T-helper 1 cell treated with Interleukin-12 subunit alpha and Interleukin-12 subunit beta and Interleukin-4 antibody, amounts not matched to agents 30 μg/mL and 1 μg/mL, for 36 hours (primary cell): Measurements from ENCODE around the gene OR8D4.
"Not testable (repeated sequence)": the region's sequence is repeated elsewhere in the genome, so short reads cannot be mapped to it uniquely, and the experiment has no call there.

Experiments used
- H3K27ac Mint-ChIP-seq: one replicate; pipeline ENCODE4 v1.8.0; 2021; ENCODE audit warnings: mild to moderate bottlenecking, mixed read lengths
- H3K27me3 Mint-ChIP-seq: one replicate; pipeline ENCODE4 v1.8.0; 2021; ENCODE audit warnings: low read depth, mixed read lengths
- H3K36me3 Mint-ChIP-seq: one replicate; pipeline ENCODE4 v1.8.0; 2021; ENCODE audit warnings: low read depth, mixed read lengths
- H3K4me1 Mint-ChIP-seq: one replicate; pipeline ENCODE4 v1.8.0; 2021; ENCODE audit warnings: low read depth, mixed read lengths
- H3K4me3 Mint-ChIP-seq: one replicate; pipeline ENCODE4 v1.8.0; 2021; ENCODE audit warnings: mild to moderate bottlenecking, moderate library complexity, mixed read lengths
- H3K9me3 Mint-ChIP-seq: one replicate; pipeline ENCODE4 v1.8.0; 2021; ENCODE audit warnings: mixed read lengths

The OR8D4 gene

DNA sequence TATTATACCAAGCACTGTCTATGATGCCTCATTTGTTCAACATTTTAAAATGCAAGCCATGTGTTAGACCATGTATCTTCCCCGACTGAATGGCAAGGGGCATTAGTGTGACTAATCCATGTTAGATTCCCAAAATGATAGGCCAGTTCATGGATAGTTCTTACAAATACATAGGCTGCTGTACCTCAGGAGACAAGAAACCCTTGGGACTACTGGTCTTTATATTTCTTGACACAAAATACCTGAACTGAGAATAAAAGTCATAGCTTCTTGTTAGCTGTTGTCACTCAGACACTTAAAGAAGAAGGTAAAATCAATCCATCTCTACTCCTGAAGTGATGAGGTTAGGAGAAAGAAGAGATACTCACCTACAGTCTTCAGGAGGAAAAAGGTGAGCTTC, at the start of gene OR8D4:
Gene OR8D4, plus strand, starts transcription at position 301 of the 400 bp plus-strand sequence. CDS start 4,265 bp downstream, outside the sequence.
- no peak within 1 kb of the TSS for H3K27ac Mint-ChIP-seq
- no peaks in the 10 kb centered on the region for H3K9me3 Mint-ChIP-seq
- peaks cover 5% of the 10 kb centered on the region for H3K27me3 Mint-ChIP-seq
- H3K36me3 Mint-ChIP-seq = no peaks in the 10 kb centered on the region
- H3K4me1 Mint-ChIP-seq = peaks cover 5% of the 10 kb centered on the region
- H3K4me3 Mint-ChIP-seq = no peak within 1 kb of the TSS

DNA sequence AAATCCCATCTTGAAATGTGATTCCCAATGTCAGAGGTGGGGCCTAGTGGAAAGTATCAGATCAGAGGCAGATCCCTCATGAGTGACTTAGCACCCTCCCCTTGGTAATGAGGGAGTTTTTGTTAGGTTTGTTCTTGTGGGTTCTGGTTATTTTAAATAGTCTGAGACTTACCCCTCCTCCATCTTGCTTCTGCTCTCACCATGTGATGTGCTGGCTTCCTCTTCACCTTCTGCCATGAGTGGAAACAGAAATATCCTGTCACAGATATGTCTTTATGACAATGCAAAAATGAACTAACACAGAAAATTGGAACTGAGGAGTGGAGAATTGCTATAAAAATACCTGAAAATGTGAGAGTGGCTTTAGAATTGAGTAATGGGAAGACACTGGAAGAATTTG, 49.6 kb upstream of the OR8D4 start:
- Mint-ChIP-seq H3K27ac (no peak overlapping the region), H3K9me3 (no peaks in the 10 kb centered on the region), H3K36me3 (no peaks in the 10 kb centered on the region), H3K4me3 (no peak overlapping the region), H3K27me3 (peaks cover 8% of the 10 kb centered on the region), H3K4me1 (no peaks in the 10 kb centered on the region)

- no peaks in the 10 kb centered on the region for H3K4me1 Mint-ChIP-seq
- H3K9me3 Mint-ChIP-seq = no peaks in the 10 kb centered on the region
- H3K27me3 Mint-ChIP-seq = peaks cover 8% of the 10 kb centered on the region
- H3K36me3 Mint-ChIP-seq = no peaks in the 10 kb centered on the region
- H3K27ac Mint-ChIP-seq = no peak overlapping the region
- H3K4me3 Mint-ChIP-seq = no peak overlapping the region
These were observed 48.9 kb upstream of the OR8D4 start for GRCh38 chr11:123853038-123853437.

DNA sequence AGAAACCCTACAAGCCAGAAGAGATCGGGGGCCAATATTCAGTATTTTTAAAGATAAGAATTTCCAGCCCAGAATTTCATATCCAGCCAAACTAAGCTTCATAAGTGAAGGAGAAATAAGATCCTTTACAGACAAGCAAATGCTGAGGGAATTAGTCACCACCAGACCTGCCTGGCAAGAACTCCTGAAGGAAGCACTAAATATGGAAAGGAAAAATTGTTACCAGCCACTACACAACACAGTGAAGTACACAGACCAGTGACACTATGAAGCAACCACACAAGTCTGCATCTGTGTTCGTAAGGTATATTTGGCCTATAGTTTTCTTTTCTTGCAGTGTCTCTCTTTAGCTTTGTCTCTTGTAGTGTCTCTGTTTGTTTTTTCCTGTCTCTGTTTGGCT, 45.5 kb upstream of the OR8D4 start:
- H3K27ac Mint-ChIP-seq = no peak overlapping the region
- no peaks in the 10 kb centered on the region for H3K27me3 Mint-ChIP-seq
- H3K4me1 Mint-ChIP-seq = no peaks in the 10 kb centered on the region
- no peak overlapping the region for H3K4me3 Mint-ChIP-seq
- no peaks in the 10 kb centered on the region for H3K9me3 Mint-ChIP-seq
- no peaks in the 10 kb centered on the region for H3K36me3 Mint-ChIP-seq

DNA sequence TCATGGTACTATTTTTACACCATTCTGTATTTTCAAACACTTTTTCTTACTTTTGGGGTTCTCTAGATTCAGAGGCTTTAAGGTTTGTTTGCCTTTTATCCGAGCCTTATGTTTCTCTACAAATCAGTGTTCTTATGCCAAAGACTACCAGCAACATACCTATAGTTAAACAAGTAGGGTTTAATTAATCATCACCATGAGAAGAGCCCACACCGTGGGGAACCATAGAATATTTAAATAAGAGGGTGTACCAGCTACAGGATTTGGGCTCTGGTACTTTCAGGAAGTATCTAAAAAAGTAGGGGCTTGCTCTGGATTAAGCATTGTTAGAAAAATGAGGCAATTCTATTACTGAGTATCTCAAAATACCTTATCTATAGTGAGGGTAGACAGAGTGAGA, 42.2 kb upstream of the OR8D4 start:
- no peak overlapping the region for H3K27ac Mint-ChIP-seq

GRCh38 chr11:123865293-123865692, 36.7 kb upstream of the OR8D4 start:
- H3K9me3 Mint-ChIP-seq, H3K27ac Mint-ChIP-seq, H3K4me3 Mint-ChIP-seq, H3K36me3 Mint-ChIP-seq, H3K27me3 Mint-ChIP-seq, H3K4me1 Mint-ChIP-seq: not testable (repeated sequence)

More for the DNA sequence above, 42.2 kb upstream of the OR8D4 start:
- H3K4me1 Mint-ChIP-seq = no peaks in the 10 kb centered on the region
- H3K9me3 Mint-ChIP-seq = no peaks in the 10 kb centered on the region
- H3K36me3 Mint-ChIP-seq = no peaks in the 10 kb centered on the region
- H3K27me3 Mint-ChIP-seq = peaks cover 4% of the 10 kb centered on the region
- no peak overlapping the region for H3K4me3 Mint-ChIP-seq

GRCh38 chr11:123867795-123868194, 34.2 kb upstream of the OR8D4 start:
- H3K9me3 Mint-ChIP-seq, H3K4me1 Mint-ChIP-seq, H3K27me3 Mint-ChIP-seq, H3K4me3 Mint-ChIP-seq, H3K27ac Mint-ChIP-seq, H3K36me3 Mint-ChIP-seq: not testable (repeated sequence)

DNA sequence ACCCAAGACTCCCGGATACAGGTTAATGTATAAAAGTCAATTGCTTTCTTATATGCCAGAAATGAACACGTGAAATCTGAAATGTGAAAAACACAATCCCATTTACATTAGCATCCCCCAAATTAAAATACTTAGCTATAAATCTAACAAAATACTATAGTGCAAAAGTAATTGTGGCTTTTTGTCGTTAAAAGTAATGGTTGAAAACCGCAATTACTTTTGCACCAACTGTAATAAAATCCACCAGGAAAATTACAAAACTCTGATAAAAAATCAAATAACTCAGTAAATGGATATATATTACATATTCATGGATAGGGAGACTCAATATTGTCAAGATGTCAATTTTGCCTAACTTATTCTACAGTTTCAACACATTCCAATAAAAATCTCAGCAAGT, 21.1 kb upstream of the OR8D4 start:
- H3K4me3 Mint-ChIP-seq = no peak overlapping the region
- H3K36me3 Mint-ChIP-seq = no peaks in the 10 kb centered on the region
- H3K27ac Mint-ChIP-seq = no peak overlapping the region
- H3K27me3 Mint-ChIP-seq = no peaks in the 10 kb centered on the region
- no peaks in the 10 kb centered on the region for H3K4me1 Mint-ChIP-seq
- no peaks in the 10 kb centered on the region for H3K9me3 Mint-ChIP-seq

- Mint-ChIP-seq H3K27me3 (no peaks in the 10 kb centered on the region), H3K36me3 (no peaks in the 10 kb centered on the region)
These were observed 16.4 kb upstream of the OR8D4 start, which contains the start of gene TMEM225 for GRCh38 chr11:123885570-123885969. TSS of gene TMEM225 (minus strand) at chr11:123885670. CDS start at chr11:123885425, 245 bp downstream.

GRCh38 chr11:123892031-123892430, 9.9 kb upstream of the OR8D4 start:
- Mint-ChIP-seq H3K36me3 (no peaks in the 10 kb centered on the region), H3K27me3 (no peaks in the 10 kb centered on the region), H3K4me3 (no peak overlapping the region), H3K4me1 (no peaks in the 10 kb centered on the region), H3K27ac (no peak overlapping the region), H3K9me3 (no peaks in the 10 kb centered on the region)

More at GRCh38 chr11:123885570-123885969, 16.4 kb upstream of the OR8D4 start, which contains the start of gene TMEM225:
- Mint-ChIP-seq H3K4me1 (no peaks in the 10 kb centered on the region), H3K4me3 (no peak within 1 kb of the TSS), H3K27ac (no peak within 1 kb of the TSS), H3K9me3 (no peaks in the 10 kb centered on the region)

DNA sequence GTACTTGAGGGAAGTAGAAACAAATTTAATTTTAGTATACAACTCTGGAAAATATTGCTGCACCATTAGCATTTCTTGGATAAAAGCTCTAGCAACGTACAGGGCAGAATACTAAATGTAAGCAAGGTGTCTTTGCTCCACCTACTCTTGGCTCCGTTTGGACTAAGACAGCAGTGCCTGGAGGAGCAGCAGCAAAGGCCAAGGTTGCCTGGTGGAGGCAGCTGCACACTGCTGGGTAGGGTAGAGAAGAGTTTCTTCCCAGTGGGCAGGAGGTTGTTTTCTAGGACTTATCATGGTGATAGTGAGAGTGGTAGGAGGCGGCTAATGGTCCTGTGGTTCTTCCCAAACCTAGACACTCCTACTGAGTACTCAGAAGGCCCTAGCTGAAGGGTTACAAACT, 2.2 kb upstream of the OR8D4 start:
- no peak overlapping the region for H3K27ac Mint-ChIP-seq
- H3K4me3 Mint-ChIP-seq = no peak overlapping the region
- H3K36me3 Mint-ChIP-seq = no peaks in the 10 kb centered on the region
- peaks cover 5% of the 10 kb centered on the region for H3K27me3 Mint-ChIP-seq
- H3K9me3 Mint-ChIP-seq = no peaks in the 10 kb centered on the region
- H3K4me1 Mint-ChIP-seq = peaks cover 5% of the 10 kb centered on the region

DNA sequence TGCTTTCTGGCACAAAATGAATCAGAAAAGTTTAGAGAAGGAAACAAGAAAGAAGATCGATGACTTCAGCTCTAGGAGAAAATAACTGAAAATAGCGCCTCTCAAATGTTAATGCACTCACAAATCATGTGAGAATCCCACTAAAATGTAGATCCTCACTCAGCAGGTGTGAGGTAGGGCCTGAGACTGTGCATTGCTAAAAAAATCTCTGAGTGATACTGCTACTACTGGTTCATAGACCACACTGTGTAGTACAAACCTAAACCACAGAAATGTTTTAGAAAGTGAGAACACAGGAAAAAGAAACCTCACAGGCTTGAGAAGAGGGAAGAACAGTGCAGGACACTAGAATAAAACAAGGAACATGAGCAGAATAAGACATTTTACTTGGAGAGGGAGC, 2.0 kb downstream of the OR8D4 start:
- Mint-ChIP-seq H3K9me3 (no peaks in the 10 kb centered on the region), H3K36me3 (no peaks in the 10 kb centered on the region), H3K4me1 (peaks cover 5% of the 10 kb centered on the region), H3K4me3 (no peak overlapping the region), H3K27me3 (peaks cover 9% of the 10 kb centered on the region), H3K27ac (no peak overlapping the region)

DNA sequence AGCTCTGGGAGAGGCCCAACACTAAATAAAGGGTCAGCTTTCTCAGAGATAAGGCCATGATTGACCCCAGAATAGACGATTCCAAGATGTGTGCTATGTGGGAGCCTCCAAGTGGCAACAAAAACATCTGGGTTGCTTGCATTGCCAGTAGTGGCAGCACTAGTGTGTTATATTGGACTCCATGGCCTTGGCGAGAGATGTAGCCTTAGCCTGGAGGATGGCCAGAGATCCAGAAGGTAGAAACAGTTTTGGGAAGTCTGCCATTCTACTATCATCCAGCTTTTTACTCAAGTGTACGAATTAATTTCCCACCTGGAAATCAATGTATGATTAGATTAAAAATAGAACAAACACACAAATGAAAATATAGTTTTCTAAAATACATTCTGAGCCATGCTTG, 3.0 kb downstream of the OR8D4 start:
- Mint-ChIP-seq H3K4me3 (no peak overlapping the region), H3K4me1 (peaks cover 5% of the 10 kb centered on the region), H3K36me3 (no peaks in the 10 kb centered on the region), H3K27ac (no peak overlapping the region), H3K9me3 (no peaks in the 10 kb centered on the region), H3K27me3 (peaks cover 9% of the 10 kb centered on the region)

DNA sequence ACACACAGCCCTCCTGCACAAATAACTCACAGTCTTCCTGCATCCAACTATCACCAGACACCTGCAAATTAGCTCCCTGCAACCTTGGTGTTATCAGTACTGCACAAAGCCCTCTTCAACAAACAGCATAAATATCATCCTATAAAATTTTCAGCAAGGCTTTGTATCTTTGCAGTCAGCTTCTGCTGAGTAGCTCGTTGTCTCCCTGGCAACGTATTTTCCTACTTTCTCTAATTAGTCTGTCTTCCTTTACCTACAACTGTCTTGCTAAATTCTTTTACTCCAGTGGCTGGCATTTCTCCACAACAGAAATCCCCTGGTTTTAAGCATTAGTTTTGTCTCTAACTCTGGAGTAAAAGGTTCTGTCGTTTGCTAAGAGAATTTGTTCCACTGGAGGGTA, 3.9 kb downstream of the OR8D4 start:
- H3K36me3 Mint-ChIP-seq = no peaks in the 10 kb centered on the region
- no peak overlapping the region for H3K27ac Mint-ChIP-seq
- H3K27me3 Mint-ChIP-seq = peaks cover 9% of the 10 kb centered on the region
- H3K4me1 Mint-ChIP-seq = peaks cover 5% of the 10 kb centered on the region
- no peaks in the 10 kb centered on the region for H3K9me3 Mint-ChIP-seq
- no peak overlapping the region for H3K4me3 Mint-ChIP-seq

DNA sequence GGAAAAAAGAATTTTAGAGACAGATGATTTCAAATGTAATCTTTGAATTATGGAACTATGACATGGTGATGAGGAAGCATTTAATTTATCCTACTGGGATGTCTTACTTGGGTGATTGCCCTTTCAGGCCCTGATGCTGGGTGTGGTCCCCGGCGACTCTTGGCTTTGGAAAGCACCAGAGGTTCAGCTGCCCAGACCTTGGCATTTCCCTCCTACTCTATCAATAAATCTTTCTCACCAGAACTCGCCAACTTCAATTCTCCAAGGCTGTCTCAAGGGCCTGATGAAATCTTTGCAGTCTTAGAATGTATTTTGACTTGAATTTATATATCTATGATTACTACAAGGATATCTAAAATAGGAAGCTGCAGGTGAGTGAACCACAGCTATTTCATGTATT, 19.0 kb downstream of the OR8D4 start:
- Mint-ChIP-seq H3K9me3 (no peaks in the 10 kb centered on the region), H3K27me3 (no peaks in the 10 kb centered on the region), H3K4me1 (no peaks in the 10 kb centered on the region), H3K4me3 (no peak overlapping the region), H3K27ac (no peak overlapping the region), H3K36me3 (no peaks in the 10 kb centered on the region)

GRCh38 chr11:123924027-123924426, 22.1 kb downstream of the OR8D4 start:
- H3K36me3 Mint-ChIP-seq = no peaks in the 10 kb centered on the region
- no peak overlapping the region for H3K27ac Mint-ChIP-seq
- H3K4me1 Mint-ChIP-seq = no peaks in the 10 kb centered on the region
- H3K27me3 Mint-ChIP-seq = no peaks in the 10 kb centered on the region
- no peaks in the 10 kb centered on the region for H3K9me3 Mint-ChIP-seq
- H3K4me3 Mint-ChIP-seq = no peak overlapping the region
